Breast epithelium (tissue), 3 donors: ENCODE data around the gene LGALSL.

Experiments used
- POLR2A ChIP-seq: fragments of 450-650 bp; IDR thresholded peaks from one replicate; pipeline ENCODE4 v1.6.1; 2016; ENCODE audit warnings: antibody characterized with exemption, mild to moderate bottlenecking, moderate library complexity
- POLR2AphosphoS5 ChIP-seq, 3 donors: sonication (generic); formaldehyde crosslinking; IDR thresholded peaks; one replicate each; pipeline ENCODE4 v1.6.1; 2017; ENCODE audit warnings: antibody characterized with exemption in 3 of 3
- TF ChIP-seq, protein P1 (sequence below), 3 donors: fragments of 450-650 bp; IDR thresholded peaks; one replicate each; pipeline ENCODE4 v1.5.1; 2016 to 2017; ENCODE audit warnings: antibody characterized with exemption in 3 of 3, mild to moderate bottlenecking in 3 of 3, moderate library complexity in 3 of 3

DNA sequence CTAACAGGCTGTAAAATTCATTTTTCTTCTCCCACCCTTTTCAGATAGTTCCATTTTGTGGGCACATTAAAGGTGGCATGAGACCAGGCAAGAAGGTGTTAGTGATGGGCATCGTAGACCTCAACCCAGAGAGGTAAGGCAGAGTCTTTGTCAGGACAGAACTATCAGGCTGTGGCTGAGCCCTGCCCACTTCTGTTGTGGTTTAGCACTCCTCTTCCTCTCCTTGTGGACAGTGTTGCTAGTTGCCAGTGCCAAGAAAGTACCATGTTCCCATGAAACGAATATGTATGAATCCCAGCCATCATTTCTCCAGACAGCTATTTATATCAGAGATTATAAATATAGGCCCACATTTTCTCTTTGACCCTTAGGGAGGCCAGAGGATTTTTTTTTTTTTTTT lies 1.6 kb downstream of the LGALSL start:
- TF ChIP-seq POLR2AphosphoS5 (IDR thresholded peaks at IDR 0.05): no peak
- no peak for TF ChIP-seq POLR2A
- TF ChIP-seq, protein P1, sequence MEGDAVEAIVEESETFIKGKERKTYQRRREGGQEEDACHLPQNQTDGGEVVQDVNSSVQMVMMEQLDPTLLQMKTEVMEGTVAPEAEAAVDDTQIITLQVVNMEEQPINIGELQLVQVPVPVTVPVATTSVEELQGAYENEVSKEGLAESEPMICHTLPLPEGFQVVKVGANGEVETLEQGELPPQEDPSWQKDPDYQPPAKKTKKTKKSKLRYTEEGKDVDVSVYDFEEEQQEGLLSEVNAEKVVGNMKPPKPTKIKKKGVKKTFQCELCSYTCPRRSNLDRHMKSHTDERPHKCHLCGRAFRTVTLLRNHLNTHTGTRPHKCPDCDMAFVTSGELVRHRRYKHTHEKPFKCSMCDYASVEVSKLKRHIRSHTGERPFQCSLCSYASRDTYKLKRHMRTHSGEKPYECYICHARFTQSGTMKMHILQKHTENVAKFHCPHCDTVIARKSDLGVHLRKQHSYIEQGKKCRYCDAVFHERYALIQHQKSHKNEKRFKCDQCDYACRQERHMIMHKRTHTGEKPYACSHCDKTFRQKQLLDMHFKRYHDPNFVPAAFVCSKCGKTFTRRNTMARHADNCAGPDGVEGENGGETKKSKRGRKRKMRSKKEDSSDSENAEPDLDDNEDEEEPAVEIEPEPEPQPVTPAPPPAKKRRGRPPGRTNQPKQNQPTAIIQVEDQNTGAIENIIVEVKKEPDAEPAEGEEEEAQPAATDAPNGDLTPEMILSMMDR (IDR thresholded peaks at IDR 0.05): peak in 1 of 3 donors; percentile 8
